Type B pancreatic cell (in vitro differentiated cells): ENCODE results near the gene ITPR3. TPM values are rescaled to one million over a fixed set of nuclear protein-coding genes. Genes with fewer than 3 reads are reported as not detected.

ENCODE experiments used
- DNase-seq: peaks from one replicate; pipeline ENCODE4 v3.0.0; 2021; ENCODE audit warnings: mixed read lengths; ENCODE audit not compliant: unreplicated experiment; ENCODE audit errors: extremely low spot score
- H3K27ac Mint-ChIP-seq: 2 replicates; pipeline ENCODE4 v1.8.0; 2021; ENCODE audit warnings: mild to moderate bottlenecking, mixed read lengths
- H3K27me3 Mint-ChIP-seq: 2 replicates; pipeline ENCODE4 v1.8.0; 2021; ENCODE audit warnings: mixed read lengths
- H3K36me3 Mint-ChIP-seq: 2 replicates; pipeline ENCODE4 v1.8.0; 2021; ENCODE audit warnings: mixed read lengths
- H3K4me1 Mint-ChIP-seq: one replicate; pipeline ENCODE4 v1.8.0; 2021; ENCODE audit warnings: mixed read lengths; ENCODE audit not compliant: unreplicated experiment
- H3K4me3 Mint-ChIP-seq: 2 replicates; pipeline ENCODE4 v1.8.0; 2021; ENCODE audit warnings: mild to moderate bottlenecking, mixed read lengths
- H3K9me3 Mint-ChIP-seq: 2 replicates; pipeline ENCODE4 v1.8.0; 2021; ENCODE audit warnings: mixed read lengths
- total RNA-seq: library from RNA; stranded (reverse); gene quantifications from 2 replicates; pipeline ENCODE4 v1.2.1, GENCODE V29; 2021; ENCODE audit warnings: low replicate concordance
- TF ChIP-seq, protein P1 (sequence below): fragments of 200-600 bp; sonication (generic); conservative IDR thresholded peaks from 2 replicates; pipeline ENCODE4 v1.5.0; 2021; ENCODE audit warnings: antibody characterized with exemption, mild to moderate bottlenecking

The ITPR3 gene
- total RNA-seq, 1 donor from 2014 or later: 24.6 TPM

DNA sequence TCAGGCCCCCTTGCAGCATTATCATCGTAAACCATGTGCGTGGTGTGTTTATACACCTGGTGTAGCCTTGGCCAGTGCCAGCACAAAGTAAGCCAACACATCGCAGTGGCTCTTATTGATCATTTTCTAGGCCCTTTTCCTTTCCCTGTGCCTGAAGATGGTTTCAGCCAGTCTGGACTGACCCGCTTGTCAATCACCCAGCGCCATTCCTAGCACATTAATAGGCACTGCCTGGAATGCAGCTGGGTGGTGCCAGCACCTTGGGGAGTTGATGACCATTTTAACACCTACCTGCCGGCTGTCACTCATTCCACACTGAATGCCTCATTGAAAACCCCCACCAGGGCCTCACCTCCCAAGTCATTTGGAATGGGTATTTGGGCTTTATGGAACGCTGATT, 95.3 kb downstream of the ITPR3 start:
- no peak overlapping the region for H3K27ac Mint-ChIP-seq
- H3K9me3 Mint-ChIP-seq: no peaks in the 10 kb centered on the region
- peaks cover 24% of the 10 kb centered on the region for H3K4me1 Mint-ChIP-seq
- no peaks in the 10 kb centered on the region for H3K36me3 Mint-ChIP-seq
- H3K4me3 Mint-ChIP-seq: no peak overlapping the region
- peaks cover 7% of the 10 kb centered on the region for H3K27me3 Mint-ChIP-seq
- TF ChIP-seq, protein P1, sequence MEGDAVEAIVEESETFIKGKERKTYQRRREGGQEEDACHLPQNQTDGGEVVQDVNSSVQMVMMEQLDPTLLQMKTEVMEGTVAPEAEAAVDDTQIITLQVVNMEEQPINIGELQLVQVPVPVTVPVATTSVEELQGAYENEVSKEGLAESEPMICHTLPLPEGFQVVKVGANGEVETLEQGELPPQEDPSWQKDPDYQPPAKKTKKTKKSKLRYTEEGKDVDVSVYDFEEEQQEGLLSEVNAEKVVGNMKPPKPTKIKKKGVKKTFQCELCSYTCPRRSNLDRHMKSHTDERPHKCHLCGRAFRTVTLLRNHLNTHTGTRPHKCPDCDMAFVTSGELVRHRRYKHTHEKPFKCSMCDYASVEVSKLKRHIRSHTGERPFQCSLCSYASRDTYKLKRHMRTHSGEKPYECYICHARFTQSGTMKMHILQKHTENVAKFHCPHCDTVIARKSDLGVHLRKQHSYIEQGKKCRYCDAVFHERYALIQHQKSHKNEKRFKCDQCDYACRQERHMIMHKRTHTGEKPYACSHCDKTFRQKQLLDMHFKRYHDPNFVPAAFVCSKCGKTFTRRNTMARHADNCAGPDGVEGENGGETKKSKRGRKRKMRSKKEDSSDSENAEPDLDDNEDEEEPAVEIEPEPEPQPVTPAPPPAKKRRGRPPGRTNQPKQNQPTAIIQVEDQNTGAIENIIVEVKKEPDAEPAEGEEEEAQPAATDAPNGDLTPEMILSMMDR: no peak
- DNase-seq: no peak

DNA sequence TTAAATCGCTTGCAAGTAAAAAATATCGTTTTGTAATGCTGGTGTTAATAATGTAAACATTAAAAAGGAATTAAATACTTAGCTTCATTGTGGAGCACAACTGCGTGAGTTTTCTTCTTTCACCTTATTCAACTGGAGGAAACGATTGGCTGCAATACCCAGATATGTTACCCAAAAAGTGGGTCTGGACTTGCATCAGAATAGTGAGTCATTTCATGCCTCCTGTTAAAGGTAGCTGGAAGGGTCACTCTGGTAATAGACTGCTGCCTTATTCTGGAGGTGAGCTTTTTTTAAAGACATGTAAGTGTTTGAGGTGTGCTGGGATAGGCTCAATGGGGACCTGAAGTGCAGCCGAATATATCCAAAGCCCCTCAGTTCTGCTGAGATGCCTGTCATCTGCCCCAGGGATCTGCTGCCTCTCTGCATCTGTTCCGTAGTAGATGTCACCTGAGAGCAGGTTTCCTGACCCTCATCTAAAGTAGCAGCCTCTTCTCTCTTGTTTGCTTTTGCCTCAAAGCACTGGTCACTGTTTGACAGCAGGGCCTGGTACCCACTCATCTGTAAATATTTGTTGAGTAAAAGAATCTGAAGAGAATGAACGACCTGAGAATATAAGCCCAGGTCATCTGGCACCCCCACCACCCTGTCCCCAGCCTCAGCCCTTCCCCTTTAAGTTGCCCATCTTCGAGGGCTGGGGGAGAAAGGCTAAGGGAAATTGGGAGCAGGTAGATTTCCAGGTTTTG, 95.9 kb downstream of the ITPR3 start:
- no peaks in the 10 kb centered on the region for H3K36me3 Mint-ChIP-seq
- peaks cover 18% of the 10 kb centered on the region for H3K4me1 Mint-ChIP-seq
- DNase-seq: no peak
- peaks cover 11% of the 10 kb centered on the region for H3K27me3 Mint-ChIP-seq
- TF ChIP-seq, protein P1: no peak
- no peak overlapping the region for H3K27ac Mint-ChIP-seq
- H3K4me3 Mint-ChIP-seq: no peak overlapping the region
- no peaks in the 10 kb centered on the region for H3K9me3 Mint-ChIP-seq

DNA sequence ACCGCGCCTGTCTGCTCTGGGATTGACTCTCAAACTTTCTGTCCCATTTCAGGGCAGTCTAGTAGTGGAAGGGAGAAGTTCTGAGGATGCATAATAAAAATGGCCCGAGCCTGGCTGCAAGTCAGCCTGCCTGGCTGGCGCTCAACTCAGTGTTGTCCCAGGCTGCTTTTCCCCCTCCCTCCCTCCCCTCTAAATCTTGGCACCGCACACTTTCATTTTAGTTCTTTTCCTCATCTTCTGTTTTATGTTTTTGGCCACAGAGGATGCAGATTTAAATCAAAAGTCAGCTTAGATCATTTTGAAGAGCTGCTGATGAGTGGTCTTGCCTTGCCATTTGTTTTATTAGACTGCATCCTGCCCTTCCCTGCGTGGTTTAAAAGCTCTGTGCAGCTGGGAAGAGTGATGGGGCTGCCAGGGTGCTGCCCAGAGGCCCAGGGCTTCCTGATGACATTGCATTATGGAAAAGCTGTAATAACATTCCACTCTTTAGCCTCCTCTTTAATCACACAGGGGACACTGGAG, 96.9 kb downstream of the ITPR3 start:
- TF ChIP-seq, protein P1: no peak
- Mint-ChIP-seq H3K27ac (peak overlapping the region; percentile 24), H3K27me3 (peaks cover 16% of the 10 kb centered on the region), H3K4me1 (peaks cover 18% of the 10 kb centered on the region), H3K9me3 (no peaks in the 10 kb centered on the region), H3K4me3 (no peak overlapping the region), H3K36me3 (no peaks in the 10 kb centered on the region)
- DNase-seq: no peak

DNA sequence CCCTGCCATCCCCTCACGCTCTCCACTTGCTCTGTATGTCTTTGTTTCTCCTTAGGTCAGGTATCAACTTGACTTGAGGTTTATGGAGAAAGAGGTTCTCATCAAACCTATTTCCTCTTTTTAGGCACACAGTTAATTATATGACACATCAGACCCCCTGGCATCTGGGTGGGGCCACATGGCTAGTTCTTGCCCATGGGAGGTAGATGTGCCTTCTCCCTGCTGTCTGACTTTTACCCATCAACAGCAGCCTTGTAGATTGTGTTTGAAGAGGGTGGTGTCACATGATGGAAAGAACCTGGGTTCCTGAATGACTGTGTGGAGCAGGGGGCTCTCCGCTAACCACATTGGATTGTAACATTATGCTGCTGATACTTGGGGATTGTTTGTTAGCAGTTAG, 97.6 kb downstream of the ITPR3 start:
- TF ChIP-seq, protein P1: no peak
- H3K27me3 Mint-ChIP-seq: peaks cover 22% of the 10 kb centered on the region
- H3K27ac Mint-ChIP-seq: peak overlapping the region; percentile 24
- H3K36me3 Mint-ChIP-seq: no peaks in the 10 kb centered on the region
- H3K9me3 Mint-ChIP-seq: no peaks in the 10 kb centered on the region
- H3K4me3 Mint-ChIP-seq: no peak overlapping the region
- no peak for DNase-seq
- H3K4me1 Mint-ChIP-seq: peaks cover 21% of the 10 kb centered on the region

DNA sequence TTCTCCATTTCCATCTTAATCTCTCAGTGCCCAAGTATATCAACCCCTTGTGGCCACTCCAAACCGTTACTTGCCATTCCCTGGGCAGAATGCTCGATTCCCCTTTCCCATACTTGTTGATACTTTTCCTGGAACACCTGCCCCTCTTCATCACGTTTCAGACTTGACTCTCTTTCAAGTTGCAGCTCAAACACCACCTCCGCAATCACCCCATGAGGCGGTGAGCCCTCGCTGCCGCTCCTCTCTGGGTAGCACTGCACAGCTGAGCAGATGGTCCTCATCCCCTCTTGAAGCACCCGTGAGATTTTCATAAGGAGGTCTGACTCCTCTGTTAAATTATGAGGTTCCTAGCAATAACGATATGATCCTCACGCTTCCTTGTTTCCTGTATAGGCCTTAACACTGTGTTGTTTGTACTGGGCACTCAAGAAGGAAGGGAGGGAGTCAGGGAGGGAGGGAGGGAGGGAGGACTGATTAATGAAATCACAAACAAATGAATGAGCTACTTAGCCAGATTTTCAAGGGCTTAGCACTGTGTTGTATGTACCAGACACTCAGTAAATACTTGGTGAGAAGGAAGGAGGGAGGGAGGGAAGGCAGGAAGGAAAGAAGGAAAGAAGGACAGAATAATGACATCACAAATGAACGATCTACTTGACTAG, 98.3 kb downstream of the ITPR3 start:
- H3K27me3 Mint-ChIP-seq: peaks cover 28% of the 10 kb centered on the region
- peaks cover 29% of the 10 kb centered on the region for H3K4me1 Mint-ChIP-seq
- no peak for DNase-seq
- no peak overlapping the region for H3K4me3 Mint-ChIP-seq
- no peaks in the 10 kb centered on the region for H3K9me3 Mint-ChIP-seq
- H3K27ac Mint-ChIP-seq: no peak overlapping the region
- no peaks in the 10 kb centered on the region for H3K36me3 Mint-ChIP-seq
- TF ChIP-seq, protein P1: no peak
